SH-SY5Y (cell line): ENCODE results near the gene PPP1R9B.

Source experiments
- GATA2 ChIP-seq: IDR thresholded peaks from 2 replicates; pipeline ENCODE4 v1.6.1; 2011; ENCODE audit warnings: mild to moderate bottlenecking, low read depth, low read length
- GATA3 ChIP-seq: IDR thresholded peaks from 2 replicates; pipeline ENCODE4 v1.6.1; 2011; ENCODE audit warnings: low read depth, mild to moderate bottlenecking, low read length, moderate library complexity

The PPP1R9B gene

DNA sequence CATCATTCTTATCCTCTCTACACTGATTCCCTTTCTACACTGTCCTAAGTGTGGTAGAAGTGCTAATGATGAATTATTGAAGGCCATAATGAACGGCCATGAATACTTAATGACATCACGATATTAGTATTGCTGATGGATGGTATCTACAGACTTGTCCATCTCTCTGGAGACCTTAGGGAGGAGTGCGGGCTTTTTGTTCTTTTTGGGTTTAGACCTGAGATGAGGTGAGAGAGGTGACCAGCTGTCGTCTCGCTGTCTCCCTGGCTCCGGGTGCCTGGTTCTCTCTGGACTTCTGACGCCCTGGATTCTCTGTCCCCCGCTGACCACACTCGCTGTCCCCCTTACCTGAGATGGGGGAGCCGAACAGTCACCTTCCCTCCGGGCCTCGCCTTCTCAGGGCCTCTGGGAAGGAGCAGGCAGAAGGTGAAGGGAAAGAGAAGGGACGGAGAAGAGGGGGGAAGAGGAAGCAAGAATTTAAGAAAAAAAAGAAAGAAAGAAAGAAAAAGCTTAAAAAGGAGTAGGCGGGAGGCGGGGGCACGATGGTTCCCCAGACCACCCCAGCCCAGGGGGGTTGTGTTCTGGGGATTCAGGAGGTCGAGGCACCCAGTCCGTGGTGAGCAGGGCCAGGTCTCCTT is 32.4 kb upstream of the PPP1R9B start:
- TF ChIP-seq GATA2 (no peak), GATA3 (no peak)

DNA sequence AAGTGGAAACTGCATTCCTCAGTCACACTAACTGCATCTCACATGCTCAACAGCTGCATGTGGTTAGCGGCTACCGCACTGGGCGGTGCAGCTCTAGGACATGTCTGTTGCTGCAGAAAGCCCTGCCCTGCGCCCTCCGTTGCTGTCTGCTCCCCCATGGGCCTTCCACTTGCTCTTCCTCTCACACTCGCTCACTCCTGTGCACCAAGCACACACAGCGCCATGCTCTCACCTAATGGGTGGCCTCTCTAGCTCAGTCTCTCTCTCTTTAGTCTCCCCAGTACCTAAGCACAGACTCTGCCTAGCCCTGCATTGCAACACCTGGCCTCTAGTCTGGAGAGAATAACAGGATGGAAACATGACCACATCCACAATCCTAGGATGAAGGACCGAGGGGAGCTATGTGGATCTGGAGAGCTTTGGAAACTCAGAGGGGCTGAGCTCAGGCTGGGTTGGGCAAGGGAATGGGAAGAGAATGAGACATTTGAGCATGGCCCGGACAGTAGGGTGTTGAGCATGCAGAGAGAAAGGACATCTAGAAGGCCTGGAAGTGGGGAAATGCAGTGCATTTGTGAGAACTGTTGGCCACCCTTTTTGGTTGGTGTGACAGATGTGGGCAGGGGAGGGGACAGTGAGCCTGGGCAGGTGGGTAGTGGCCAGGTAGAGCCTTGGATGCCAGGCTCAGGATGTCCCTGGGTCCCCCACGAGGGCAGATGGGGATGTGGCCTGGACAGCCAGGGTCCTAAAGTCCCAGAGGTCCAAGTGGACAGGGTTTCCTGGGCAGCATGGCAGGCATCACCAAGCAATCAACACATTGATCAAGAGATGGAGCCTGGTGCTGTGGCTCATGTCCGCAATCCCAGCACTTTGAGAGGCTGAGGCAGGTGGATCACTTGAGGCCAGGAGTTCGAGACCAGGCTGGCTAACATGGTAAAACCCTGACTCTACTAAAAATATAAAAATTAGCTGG is 31.4 kb upstream of the PPP1R9B start:
- TF ChIP-seq GATA2 (no peak), GATA3 (no peak)

DNA sequence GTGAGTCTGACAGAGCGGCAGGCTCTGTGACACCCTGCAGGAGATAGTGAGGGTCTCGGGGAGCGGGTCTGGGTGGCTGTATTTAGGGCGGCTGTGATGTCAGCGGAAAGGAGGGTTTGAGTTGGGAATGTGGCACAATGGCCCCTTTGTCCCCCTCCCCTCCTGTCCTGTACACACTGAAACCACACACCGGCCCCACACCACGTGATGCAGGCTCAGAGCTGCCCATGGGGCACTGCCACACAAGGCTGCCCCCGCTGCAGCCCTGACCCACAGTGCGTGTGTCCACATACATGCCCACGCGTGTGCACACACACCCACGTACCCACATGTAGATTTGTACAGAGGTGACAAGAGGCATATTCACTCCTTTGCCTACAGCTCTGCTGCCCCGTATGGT is 30.7 kb upstream of the PPP1R9B start:
- TF ChIP-seq GATA2 (no peak), GATA3 (no peak)

DNA sequence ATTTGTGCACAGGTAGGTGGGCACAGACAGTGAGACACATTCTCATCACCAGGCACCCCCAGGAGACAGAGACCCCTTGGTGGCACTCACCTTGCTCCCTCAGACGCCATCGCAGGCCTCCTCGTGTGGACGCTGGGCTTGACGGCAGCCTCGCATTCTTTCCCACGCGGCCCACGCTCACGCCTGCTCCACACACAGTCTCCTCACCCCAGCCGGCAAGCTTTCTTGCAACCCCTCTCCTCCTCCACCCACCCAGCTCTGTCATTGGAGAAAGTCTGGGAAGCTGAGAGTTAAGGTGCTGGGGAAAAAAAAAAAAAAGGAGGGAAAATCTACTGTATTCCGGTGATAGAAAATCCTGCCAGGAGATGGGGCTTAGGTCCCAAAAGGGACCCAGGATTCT is 30.1 kb upstream of the PPP1R9B start:
- TF ChIP-seq GATA2 = no peak
- no peak for TF ChIP-seq GATA3

DNA sequence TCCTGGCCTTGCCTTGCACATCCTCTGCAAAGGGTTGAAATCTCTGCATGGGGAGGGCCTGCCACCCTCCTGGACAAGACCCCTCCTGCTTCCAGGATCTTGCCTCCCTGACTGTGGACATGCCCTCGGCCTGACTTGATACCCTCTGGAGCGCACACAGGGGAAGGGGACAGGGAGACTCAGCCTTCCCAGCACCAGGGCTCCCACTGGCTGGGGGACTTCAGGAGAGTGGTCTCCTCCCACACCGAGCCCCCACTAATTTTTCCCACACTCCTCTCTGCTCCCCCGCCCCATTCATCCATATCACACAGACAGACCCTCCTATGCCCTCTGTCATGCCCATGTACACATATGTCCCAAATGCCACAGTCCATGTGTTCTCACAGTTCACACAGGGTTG is 29.6 kb upstream of the PPP1R9B start:
- no peak for TF ChIP-seq GATA2
- TF ChIP-seq GATA3 = no peak

DNA sequence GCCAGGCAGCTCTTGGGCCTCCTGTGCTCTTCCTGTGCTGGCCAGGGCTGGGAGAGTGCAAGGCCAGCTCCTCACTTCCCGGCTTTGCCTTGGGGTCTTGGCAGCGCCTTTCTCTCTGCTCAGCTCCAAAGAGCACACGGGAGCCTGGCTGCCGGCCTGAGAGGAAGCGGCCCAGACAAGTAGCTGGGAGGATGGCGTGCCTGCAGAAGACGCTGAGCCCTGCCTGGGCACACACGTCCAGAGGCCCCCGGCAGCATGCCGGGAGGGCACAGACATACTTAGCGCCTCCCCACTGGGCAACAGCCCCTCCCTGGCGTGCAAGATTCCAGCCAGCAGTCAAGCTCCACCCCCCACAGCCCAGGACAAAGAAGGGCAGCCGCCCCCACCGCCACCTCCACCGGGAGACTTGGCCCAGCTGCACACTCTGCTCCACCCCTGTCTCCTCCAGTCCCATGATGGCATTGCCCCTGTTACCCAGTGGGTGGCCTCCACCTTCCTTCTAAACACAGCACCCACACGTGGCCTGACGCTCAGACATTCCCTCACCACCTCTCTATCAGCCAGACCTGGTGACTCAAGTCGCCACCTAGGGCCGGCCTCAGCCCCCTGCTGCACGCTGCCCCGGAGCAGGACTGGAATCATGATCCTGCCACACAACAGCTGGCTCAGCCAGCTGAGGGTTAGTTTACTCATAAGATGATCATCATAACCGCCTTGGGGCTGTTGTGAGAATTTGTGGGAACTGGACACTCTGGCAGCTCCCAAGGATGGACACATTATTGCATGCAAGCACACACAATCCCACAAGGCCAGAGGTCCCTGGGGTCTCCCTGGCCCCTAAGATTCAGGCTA is 27.7 kb upstream of the PPP1R9B start:
- TF ChIP-seq GATA3 (no peak), GATA2 (no peak)

DNA sequence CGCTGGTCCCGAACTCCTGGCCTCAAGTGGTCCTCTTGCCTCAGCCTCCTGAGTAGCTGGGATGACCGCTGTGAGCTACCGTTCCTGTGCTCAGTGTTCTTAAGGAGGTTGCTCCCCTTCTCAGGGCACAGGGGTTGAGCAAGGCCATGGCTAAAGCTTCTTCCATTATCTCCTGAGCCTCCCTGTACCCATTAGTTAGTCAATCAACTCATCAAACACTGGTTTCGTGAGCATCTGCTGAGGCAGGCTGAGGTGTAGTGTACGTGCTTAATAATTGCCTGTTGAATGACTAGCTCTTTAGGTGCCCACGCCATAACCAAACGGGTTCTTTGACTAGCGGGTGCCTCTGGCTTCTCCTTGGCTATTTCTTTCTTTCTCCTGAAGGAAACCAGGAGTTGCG is 27.0 kb upstream of the PPP1R9B start:
- TF ChIP-seq GATA3 = no peak
- TF ChIP-seq GATA2 = no peak

DNA sequence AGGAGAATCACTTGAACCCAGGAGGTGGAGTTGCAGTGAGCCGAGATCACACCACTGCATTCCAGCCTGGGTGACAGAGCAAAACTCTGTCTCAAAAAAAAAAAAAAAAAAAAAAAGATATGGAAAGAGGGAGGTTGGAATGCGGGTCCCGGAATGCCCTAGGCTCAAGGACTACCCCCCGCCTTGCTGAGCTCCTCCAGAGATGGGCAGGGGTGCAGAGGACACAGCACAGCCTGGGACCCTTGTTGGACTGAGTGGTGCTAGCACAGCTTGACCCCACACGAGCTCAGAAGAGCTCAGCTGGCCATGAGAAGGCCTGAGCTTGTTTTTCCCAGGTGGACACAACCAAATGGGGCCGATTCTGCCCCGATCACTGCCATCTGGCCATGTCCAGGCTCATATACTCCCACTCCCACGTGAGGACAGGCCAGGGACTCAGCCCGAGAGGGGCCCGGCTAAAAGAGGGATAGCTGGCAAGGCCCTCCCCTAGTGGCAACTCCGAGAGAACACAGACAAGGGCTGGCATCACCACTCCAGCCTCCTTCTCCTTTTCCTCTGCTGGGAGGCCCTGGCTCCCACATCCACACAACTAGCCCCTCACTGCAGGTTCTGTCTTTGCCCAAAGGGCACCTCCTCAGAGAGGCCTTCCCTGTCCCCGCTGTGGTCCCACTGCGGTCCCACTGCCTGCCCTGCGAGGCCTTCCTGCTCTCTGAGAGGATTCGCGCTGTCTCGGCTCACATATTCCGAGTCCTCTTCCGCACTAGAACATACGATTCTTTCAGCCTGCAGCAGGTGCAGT is 26.3 kb upstream of the PPP1R9B start:
- TF ChIP-seq GATA3 = no peak
- no peak for TF ChIP-seq GATA2

DNA sequence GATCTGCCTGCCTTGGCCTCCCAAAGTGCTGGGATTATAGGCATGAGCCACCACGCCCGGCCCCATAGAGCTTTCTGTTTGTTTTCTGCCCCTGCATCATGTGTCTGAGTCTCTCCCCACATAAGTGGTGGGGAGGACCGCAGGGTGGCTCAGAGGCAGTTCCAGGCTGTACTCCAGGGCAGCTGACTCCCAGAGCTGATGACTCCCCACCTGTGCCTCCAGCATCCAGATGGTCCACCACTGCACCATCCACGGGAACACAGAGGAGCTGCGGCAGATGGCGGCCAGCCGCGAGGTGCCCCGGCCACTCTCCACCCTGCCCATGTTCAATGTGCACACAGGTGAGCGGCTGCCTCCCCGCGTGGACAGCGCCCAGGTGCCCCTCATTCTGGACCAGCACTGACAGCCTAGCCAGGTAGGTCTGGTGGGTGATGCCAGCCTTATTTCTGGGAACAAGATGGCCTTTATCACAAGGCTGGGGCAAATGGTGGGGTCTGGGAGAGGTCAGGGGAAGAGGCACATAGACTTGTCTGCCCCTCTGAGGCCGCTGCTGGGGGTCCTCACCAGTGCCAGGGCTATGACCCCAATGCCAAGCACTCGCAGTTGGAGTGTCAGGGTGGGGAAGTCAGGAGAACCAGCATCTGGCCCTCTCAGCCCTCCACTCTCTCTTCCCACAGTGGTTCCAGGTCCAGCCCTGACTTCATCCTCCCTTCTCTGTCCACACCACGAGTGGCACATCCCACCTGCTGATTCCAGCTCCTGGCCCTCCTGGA is 24.7 kb upstream of the PPP1R9B start:
- TF ChIP-seq GATA2 = no peak
- TF ChIP-seq GATA3 = no peak

DNA sequence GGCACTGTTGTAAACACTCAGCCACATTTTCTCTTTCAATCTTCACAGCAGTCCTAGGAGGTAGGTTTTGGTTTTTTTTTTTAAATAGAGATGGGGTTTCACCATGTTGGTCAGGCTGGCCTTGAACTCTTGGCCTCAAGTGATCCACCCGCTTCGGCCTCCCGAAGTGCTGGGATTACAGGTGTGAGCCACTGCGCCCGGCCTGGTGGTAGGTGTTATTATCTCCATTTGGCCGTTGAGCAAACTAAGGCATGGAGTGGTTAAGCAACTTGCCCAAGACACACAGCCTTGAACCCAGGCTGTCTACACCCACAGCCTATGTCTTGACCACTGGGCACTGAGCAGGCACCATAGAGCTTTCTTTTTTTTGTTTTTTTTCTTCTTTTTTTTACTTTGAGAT is 24.0 kb upstream of the PPP1R9B start:
- TF ChIP-seq GATA2 (no peak), GATA3 (no peak)

DNA sequence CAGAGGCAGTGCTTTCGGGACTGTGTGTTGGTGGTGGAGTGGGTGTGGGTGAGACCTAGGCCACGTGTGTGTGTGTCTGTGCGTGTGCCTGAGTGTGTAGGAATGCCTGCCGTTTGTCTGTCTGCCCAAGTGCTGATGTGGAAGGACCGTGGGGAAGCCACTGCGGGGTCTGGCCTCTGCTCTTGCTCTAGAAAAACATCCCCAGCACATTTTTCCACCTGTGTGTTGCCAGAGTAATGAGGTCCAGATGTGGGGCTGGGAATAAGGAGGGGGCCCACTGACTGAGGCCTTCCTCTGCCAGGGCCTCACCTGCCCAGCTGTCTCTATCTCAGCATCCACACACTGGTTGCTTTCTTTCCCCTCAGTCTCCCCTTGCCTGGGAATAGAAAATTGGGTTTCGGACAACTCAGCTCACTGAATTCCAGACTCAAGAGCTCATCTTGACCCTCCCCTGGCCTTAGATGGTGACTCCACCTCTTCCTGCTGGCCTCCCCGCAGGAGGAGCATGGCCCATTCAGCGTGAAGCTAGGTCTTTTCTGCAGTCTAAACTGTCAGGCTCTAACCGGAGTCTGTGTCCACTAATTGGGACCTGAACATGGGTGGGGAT is 23.0 kb upstream of the PPP1R9B start:
- TF ChIP-seq GATA3 (no peak), GATA2 (no peak)

DNA sequence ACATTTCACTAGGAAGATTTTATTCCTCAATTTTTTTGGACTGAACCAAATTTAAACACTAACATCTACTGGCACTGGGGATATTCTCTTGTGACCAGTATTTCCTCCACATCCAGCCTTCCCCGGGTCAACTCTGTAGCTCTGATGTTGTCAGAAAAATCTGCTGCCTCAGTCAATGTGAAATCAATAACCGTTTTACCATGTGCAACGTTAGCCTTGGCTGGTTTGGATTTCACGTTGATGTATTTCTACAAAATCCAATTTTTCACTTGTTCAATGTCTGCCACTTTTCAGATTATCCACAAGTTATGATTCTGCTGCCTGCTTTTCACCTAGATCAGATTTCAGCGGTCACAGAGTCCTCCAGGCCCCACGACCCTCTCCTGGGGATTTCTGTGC is 22.5 kb upstream of the PPP1R9B start:
- TF ChIP-seq GATA2 = no peak
- no peak for TF ChIP-seq GATA3
